CD4-positive, alpha-beta T cell treated with Interferon alpha-2 for 1 hour (primary cell): ENCODE measurements around the gene LSP1.

Experiments
- DNase-seq, 2 donors: peaks; one replicate each; pipeline ENCODE4 v3.0.0-alpha.2; 2020 to 2022

The LSP1 gene

DNA sequence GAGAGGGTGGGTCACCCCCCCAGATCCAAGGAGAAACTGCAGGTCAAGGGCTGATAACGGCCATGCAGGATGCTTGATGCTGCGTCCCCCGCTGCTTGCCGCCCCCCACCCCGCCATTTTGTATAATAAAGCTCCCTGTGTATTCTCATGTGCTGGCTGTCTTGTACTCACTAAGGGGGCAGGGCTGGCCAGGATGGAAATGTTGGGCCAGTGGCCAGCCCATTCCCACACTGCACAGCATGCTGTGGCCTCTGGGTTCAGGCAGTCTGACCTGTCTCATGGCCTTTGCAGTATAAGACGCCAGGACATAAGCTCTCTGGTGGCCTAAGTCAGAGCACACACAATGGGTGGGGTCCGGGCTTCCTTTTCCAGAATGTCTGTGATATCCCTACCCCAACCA is 39.2 kb downstream of the LSP1 start:
- DNase-seq, result no peak

GRCh38 chr11:1892558-1892957 is 39.7 kb downstream of the LSP1 start:
- no peak for DNase-seq

DNA sequence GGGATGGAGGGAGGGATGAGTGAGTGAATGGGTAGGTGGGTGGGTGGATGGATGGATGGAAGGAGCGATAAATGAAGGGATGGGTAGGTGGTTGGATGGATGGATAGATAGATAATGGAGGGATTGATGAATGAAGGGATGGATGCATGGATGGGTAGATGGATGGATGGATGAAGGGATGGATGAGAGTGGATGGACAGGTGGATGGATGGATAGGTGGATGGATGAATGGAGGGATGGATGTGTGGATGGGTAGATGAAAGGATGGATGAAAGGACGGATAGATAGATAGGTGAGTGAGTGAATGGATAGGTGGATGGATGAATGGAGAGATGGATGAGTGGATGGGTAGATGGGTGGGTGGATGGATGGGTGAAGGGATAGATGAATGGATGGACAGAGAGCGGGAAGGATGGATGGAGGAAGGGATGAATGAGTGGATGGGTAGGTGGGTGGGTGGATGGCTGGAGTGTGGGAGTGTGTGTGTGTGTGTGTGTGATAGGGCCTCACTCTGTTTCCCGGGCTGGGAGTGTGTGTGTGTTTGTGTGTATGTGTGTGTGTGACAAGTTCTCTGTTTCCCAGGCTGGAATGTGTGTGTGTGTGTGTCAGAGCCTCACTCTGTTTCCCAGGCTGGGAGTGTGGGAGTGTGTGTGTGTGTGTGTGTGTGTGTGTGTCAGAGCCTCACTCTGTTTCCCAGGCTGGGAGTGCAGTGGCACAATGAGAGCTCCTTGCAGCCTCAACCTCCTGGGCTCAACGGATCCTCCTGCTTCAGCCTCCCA is 40.9 kb downstream of the LSP1 start:
- no peak for DNase-seq

- no peak for DNase-seq
These were observed 41.9 kb downstream of the LSP1 start for GRCh38 chr11:1894759-1895158.

- DNase-seq, result no peak
These were observed 43.6 kb downstream of the LSP1 start for GRCh38 chr11:1896468-1896867.

DNA sequence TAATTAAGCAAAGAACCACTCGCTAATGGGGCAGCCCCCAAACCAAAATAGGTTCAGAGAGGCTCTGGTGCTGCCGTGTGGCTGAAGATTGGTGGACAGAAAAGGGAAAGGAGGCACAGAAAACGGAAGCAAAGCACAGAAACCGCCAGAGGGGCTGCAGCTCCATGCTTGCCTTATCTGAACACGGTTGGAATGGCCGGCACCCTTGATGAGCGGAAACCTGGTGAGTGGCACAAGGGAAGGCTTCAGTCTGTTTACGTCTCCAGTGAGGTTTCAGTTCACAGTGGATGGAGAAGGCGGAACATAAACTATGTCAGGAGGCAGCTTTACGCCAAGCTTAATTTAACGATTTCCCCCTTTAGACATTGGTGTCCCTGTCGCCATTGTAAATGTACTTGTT is 44.0 kb downstream of the LSP1 start:
- no peak for DNase-seq

- DNase-seq, result no peak
These were observed 46.2 kb downstream of the LSP1 start for GRCh38 chr11:1899090-1899489.

GRCh38 chr11:1899686-1900085 is 46.8 kb downstream of the LSP1 start:
- no peak for DNase-seq

DNA sequence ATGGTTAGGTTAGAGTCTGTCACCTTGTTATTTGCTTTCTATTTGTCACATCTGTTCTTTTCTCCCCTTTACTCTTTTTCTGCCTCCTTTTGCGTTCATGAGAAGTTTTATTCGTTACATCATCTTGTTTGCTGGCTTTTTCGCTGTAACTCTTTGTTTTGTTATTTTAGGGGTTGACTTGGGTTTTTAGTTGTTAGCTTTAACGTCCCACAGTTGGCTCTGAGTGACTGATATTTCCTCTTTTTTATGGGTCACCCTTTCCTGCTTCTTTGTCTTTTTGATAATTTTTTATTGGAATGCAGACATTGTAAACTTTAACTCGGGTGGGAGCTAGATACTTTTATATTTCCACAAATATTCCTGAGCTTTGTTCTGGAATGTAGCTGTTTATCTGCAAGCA is 53.3 kb downstream of the LSP1 start:
- no peak for DNase-seq

DNA sequence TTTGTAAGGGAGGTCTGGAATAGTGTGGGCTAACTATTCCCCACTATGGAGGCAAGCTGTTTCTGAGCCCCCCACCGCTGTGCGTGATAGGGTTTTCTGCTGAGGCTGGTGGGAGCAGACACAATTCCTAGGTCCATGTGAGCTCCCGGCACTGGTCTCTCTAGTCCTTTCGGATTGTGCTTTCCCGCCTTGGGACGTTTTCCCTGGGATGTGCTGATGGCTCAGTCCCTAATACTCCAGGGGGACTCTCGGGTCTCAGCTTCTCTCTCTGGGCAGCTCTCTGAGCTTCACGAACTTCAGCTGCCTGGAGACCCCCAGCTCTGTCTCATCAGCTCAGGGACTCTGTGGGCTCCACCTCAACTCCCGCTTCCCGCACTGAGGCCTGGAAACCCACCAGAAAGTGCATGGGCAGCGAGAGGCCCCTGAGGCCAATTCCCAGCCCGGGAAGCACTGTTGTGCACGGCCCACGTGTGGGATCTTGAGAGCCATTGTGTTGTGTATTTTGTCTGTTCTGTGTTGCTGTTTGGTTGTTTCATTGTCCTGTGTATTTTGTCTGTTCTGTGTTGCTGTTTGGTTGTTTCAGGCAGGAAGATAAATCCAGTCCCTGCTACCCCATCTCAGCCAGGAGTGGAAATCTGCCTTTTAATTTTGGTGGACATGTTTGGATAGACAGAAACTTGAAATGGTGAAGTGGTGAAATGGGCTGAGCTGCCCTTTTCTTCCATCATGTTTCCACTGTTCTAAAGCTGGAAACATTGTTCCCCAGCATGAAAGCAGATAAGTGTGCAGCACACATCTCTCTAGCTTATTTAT is 53.9 kb downstream of the LSP1 start:
- no peak for DNase-seq

GRCh38 chr11:1908618-1909017 is 55.7 kb downstream of the LSP1 start:
- no peak for DNase-seq

DNA sequence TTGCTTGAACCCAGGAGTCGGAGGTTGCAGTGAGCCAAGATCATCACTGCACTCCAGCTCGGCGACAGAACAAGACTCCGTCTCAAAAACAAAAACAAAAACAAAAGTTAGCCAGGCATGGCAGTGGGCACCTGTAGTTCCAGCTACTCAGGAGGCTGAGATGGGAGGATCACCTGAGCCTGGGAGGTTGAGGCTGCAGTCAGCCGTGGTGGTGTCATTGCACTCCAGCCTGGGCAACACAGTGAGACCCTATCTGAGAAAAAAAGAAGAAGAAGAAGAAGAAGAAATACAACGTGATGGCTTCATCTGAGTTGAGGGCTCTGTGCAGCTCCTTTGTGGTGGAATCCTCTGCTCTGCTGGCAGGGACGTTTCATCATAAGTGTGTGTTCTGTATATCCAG is 56.6 kb downstream of the LSP1 start:
- no peak for DNase-seq

- no peak for DNase-seq
These were observed 59.5 kb downstream of the LSP1 start for GRCh38 chr11:1912289-1912878.

DNA sequence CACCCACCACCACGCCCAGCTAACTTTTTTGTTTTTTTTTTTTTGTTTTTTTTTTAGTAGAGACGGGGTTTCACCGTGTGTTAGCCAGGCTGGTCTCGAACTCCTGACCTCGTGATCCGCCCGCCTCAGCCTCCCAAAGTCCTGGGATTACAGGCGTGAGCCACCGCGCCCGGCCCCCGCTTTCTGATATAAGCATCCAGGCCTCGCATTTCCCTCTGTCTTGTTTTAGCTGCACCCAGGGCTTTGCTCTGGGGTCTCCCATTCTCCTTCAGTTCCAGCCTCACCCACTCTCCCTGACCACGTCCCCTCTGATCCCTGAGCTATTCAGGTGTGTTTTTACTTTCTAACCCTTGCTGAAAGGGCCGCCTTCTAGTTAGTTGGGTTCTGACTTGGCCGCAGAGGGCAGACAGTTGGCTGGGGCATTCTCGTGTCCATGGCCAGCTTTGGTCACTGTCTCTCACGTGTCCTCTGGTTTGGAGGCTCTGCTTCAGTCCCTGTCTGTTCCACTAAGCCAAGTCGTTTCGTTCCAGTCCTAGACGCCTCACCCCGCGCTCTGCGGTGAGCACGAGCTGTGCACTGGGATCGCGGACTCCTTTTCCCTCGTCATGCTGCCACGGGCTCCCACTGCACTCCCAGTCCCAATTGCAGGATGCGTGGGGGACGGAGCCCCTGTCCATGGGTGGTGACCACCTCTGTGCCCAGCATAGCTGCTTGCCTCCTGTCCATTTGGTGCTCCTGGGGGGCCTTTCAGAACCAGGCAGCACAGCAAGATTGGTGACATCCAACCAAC is 60.6 kb downstream of the LSP1 start:
- DNase-seq, result no peak

GRCh38 chr11:1915795-1916131 is 62.9 kb downstream of the LSP1 start:
- no peak for DNase-seq

GRCh38 chr11:1916132-1916985 is 63.5 kb downstream of the LSP1 start:
- no peak for DNase-seq

GRCh38 chr11:1916986-1917522 is 64.2 kb downstream of the LSP1 start:
- DNase-seq, result no peak

- DNase-seq, result no peak
These were observed 64.9 kb downstream of the LSP1 start for GRCh38 chr11:1917523-1918435.

DNA sequence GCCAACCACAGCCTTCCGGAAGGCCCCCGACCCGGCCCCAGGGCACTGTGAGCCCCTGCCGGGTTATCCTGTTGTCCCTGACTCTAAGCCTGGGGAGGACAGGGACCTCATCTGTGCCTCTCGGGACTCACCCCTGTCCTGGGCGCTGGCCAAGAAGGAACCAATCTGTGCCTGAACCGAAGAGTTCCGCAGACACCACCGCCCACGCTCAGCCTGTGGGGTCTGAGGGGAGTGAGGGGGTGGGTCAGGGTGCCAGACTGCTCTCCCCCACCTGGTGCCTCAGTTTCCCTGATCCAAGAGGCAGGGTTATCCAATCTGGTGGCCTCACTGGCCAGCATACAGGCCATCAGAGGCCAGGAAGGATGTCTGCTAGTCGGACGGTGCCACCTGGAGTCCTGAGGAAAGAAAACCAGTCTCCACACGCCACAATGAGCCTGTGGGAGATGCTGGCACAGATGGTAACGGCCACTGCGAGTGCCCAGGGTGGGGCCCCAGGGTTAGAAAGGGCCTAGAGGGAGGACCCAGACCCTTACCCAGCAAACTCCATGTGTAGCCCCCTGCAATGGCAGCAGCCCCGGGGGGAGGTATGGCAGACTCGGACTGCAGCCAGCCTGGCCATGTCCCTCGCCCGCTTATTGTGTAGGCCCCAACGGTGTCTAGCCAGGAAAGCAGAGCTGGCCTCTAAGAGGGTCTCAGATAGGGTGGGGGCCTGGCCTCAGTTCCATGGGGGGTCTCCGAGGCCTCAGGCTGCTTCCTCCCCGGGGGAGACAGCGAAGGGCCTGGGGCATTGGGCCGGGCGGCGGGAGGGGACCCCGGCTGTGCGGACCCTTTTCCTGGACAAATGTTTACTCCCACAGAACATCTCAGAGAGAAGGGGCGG is 65.8 kb downstream of the LSP1 start:
- no peak for DNase-seq
